ENCODE measurements around the gene MMP21.

The MMP21 gene

DNA sequence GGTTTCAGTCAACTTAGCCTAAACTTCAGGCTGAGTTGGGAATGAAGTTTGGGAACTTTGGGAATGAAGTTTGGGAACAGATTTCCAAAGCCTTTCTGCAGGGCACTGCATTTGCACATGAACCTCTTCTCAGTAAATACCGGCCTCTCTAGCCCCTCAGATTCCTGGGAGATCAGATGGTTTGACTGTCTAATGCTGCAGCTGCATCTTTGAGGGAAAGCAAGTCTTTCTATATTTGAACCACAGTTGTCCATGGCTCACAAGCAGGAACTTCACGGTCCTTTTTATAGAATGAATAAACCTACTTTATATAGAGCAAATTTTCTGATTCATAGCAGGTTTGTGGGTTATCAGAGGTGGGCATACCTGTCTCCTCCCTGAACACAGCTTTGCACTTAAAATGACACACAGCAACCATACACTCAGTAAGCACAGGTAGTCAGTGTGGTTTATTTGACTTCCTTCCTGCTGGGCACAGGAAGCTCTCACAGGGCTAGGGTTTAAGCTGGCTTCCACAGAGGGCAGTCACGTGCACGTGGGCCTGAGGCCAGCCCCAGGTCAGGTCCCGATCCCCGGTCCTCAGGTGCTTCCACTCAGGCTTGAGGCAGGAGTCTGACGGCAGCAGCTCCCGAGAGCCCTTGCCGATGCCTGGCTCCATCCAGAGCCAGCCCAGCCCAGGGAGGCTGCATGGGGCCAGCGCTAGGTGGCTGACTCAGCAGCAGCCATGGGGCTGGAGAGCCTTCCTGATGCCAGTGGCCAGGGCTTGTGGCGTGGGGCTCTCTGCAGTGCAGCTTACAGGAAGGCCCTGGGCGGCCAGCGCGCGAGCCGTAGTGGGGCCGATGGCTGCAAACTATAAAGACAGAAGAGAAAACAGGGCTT is 12.8 kb upstream of the MMP21 start:
- no peak for DNase-seq

GRCh38 chr10:125785791-125786190 is 10.2 kb upstream of the MMP21 start:
- DNase-seq, result no peak

DNA sequence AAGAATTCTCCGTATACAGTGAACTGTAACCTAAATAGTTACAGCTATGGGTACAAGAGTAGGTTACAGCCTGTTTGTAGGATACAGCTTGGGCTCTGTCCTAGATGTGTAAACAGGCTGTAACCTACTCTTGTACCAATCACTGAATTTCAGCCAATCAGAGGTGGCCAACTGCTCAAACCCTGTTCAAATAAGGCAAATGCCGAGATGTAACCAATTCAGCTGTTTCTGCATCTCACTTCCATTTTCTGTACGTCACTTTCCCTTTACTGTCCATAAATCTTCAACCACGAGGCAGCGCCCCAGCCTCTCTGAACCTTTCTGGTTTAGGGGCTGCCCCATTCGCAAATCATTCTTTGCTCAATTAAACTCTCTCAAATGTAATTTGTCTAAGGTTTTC is 8.3 kb upstream of the MMP21 start:
- DNase-seq, result no peak

DNA sequence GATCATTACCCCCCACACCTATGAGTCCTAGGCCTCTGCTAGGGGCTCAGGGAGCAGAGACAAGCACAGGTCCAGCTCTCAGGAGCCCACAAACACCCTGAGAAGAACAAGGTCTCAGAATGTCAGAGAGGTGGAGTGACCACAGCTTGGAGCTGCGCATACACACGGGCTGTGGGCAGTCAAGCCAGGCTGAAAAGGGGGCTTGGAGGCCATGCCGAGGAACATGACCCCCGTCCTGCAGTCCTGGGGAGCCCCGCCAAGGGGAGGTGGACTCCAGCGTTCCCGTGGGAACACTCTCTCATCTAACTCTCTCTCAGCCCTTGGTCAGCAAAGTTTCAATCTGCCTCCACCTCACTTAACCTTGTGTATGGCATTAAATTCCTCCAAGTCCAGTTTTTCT is 7.8 kb upstream of the MMP21 start:
- DNase-seq, result no peak

DNA sequence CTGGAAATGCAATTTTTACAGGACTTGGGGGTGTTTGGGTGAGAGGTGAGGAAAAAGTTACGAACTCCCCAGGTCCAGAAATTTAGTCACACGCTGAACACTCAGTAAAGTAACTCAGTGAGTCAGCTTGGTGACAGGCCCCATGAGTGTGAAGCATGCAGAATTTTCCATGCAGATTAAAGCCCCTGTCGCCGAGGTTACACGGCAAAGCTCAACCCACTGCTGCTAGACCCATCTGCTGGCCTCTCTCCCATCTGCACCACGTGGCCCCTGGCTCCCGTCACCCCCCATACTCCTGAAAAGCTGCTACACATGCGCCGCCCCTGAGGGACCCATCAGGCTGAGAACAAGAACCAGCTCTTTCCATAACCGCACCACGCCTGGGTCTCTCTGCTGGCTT is 7.0 kb upstream of the MMP21 start:
- no peak for DNase-seq

- DNase-seq, result no peak
Observed at GRCh38 chr10:125782054-125782453, 6.4 kb upstream of the MMP21 start.

GRCh38 chr10:125781374-125781773 is 5.8 kb upstream of the MMP21 start:
- DNase-seq, result no peak

GRCh38 chr10:125779403-125780327 is 4.0 kb upstream of the MMP21 start:
- DNase-seq, result no peak

DNA sequence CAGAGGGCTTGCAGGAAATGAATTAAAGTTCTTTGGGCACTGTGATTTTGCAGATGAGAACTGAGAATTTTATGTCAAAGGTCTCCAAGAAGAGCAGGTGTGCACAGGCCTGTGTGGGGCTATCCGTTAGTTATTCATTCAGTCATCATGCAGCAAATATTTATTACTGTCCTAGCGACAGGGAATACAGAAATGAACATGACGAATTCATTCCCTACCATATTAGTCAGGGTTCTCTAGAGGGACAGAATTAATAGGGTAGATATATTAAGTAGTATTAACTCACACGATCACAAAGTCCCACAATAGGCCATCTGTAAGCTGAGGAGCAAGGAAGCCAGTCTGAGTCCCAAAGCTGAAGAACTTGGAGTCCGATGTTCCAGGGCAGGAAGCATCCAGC is 2.9 kb upstream of the MMP21 start:
- DNase-seq, result no peak

DNA sequence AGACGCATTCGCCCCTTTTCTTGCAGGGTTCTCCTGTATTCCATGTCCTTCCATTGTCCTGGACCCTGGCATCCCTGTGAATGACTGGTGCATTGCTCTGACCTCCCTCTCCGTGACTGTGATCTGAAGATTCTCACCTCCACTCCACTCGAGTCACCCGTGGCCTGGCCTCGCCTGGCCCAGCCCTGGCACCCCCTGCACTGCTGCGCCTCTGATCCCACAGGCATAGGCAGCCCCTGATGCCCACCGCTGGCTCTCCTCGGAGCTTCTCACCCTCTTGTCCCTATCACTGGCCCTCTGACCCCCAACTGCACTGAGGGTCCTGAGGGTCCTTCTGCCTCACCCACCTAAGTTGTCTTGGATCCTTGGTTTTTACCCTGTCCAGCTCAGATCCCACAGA is 2.2 kb upstream of the MMP21 start:
- DNase-seq, result no peak

DNA sequence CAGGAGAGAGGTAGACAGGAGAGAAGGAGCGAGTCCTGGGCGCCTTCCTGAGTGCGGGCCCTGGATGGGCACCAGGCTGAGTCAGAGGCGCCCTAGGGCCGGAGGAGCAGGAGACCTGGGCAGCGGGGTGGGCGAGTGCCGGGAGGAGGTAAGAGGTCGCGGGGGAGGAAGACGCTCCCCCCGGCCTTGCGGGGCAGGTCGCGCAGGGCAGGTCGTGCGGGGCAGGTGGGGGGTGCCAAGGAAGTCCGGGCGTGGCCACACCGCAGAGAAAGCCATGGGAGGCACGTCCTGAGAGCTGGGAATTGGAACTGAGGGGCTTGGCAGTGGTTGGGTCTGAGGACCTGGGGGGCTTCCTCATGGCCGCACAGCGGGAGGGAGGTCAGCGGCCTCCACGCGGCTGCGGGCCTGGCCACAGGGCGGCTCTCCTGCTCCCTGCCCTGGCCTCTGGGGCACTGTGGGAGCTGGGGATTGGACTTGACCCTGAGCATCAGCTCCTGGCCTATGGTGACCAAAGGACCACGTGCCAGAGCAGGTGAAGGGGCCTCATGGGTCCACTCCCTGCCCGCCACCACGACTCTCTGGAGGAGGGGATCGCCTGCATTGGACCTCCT is 935 bp downstream of the MMP21 start:
- DNase-seq, result no peak

- DNase-seq, result no peak
Observed at GRCh38 chr10:125773687-125774543, 1.7 kb downstream of the MMP21 start.

DNA sequence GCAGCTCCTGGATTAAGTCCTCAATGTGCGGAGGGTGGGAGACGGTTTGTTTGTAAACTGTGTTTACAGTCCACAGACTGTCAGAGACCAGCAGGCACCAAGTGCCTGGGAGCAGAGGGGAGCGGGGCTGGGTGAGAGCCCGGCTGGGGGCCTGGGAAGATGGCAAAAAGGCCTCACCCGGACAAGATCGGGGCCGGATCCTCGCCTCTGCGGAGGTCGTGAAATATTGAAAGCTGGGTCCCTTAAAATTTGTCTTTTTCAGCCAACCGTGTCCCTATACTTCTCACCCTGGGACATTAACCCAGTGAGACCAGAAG is 2.8 kb downstream of the MMP21 start:
- DNase-seq, result no peak

DNA sequence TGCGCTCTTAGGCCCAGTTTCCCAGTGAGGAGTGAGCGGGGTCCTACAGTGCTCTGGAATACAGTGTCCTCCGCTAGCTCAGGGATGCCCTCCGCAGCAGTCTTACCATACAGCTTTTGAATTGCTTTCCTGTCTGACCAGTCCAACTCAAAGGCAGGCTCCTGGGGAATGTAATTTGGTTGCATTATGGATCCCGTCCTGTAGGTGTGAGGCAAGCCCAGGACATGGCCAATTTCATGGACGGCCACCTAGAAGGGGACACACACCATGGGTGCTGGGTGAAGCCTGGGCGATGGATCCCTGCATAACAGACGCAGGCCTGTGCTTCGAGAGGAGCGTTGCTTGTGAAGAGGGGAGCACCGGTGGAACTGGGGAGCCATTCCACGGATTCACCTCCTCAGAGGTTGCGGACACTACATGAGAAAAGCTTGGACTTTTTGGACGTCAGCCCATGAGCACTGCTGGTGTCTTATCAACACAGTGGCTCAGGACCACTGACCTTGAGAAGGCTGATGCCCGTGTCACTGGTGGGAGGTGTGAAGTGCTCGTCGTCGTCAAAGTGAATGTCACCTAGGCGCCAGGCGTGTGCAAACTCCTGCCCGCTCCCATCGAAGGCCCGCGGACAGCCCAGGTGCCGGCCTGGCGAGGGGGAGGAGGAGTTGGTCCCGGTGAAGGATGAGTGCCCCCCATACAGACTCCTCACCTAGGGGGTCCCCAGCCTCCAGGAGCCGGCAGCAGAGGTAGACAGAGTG is 3.3 kb downstream of the MMP21 start:
- DNase-seq, result no peak

GRCh38 chr10:125770844-125771243 is 4.8 kb downstream of the MMP21 start:
- no peak for DNase-seq

GRCh38 chr10:125769175-125769574 is 6.4 kb downstream of the MMP21 start:
- no peak for DNase-seq

DNA sequence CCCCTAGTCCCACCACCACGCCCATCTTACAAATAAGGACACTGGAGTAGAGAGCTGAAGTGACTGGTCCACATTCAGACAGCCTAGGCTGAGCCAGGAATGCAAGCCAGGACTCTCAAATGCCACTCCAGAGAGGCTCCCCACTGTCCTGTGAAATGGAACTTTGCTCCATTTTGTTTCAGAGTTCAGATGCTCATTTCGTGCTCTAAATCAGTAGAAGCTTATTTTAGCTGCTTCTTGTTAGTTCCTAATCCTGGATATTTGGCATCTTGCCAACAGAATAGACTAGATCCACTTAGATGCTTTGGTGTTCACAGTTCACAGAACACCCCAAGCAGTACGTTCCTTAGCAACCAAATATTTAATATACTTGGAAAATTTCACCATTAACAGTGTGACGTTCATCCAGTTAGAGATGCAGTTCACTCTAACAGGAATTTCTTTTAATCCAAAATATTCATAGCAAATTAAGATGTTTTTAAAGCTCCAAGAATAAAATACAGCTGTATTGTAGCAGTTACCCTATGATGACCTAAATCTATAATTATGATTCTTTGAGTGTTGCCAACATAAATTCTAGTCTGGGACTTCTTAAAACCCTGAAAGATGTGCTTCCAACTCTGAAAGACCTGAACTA is 7.3 kb downstream of the MMP21 start:
- DNase-seq, result no peak

DNA sequence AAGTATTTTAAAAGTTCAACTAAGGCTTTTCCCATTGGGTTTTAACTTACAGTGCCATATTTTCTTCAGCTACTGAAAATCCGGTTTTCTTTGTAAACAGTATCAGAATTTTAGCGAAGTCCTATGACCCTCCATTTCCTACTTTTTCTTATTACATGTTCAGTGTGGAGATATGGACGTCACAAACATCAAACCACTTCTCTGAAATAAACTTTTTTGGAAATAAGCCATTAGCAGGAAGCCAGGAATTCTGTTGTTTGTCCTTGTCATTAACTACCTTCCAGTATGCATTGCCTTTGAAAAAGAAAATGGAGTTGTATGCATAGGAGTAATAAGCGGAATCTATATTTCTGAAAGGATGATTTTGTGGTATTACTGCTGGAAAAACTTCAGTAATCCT is 9.1 kb downstream of the MMP21 start:
- no peak for DNase-seq

DNA sequence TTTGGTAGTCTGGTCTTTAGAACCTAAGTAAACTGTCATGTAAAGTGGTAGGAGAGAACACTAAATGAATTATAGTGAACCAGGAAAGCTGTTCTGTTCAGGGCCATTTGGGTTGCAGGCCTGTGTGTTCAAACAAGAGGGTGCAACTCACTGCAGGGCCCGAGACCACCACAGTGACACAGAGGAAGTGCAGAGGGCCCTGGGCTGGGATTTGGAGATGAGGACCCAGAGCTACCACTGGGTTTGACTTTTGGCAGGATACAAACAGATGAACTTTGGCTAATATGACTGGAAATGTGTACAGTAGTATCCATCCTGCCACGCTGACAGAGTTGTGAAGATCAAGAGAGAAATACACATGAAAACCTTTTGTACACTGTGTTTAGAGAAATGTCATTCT is 9.8 kb downstream of the MMP21 start:
- DNase-seq, result no peak

- DNase-seq, result no peak
Observed at GRCh38 chr10:125762692-125763648, 12.7 kb downstream of the MMP21 start.

All from CD4-positive, alpha-beta T cell treated with Interleukin-12 subunit alpha and Interleukin-12 subunit beta, for 1 hour (primary cell).